HEK293T (cell line): ENCODE data around the gene PRKAA1.

Experiments
- ELF4 ChIP-seq: fragments of 450-650 bp; IDR thresholded peaks from 2 replicates; pipeline ENCODE4 v1.6.1; 2017; ENCODE audit warnings: antibody characterized with exemption
- SP1 ChIP-seq: fragments of 450-650 bp; IDR thresholded peaks from 2 replicates; pipeline ENCODE4 v1.6.1; 2017

DNA sequence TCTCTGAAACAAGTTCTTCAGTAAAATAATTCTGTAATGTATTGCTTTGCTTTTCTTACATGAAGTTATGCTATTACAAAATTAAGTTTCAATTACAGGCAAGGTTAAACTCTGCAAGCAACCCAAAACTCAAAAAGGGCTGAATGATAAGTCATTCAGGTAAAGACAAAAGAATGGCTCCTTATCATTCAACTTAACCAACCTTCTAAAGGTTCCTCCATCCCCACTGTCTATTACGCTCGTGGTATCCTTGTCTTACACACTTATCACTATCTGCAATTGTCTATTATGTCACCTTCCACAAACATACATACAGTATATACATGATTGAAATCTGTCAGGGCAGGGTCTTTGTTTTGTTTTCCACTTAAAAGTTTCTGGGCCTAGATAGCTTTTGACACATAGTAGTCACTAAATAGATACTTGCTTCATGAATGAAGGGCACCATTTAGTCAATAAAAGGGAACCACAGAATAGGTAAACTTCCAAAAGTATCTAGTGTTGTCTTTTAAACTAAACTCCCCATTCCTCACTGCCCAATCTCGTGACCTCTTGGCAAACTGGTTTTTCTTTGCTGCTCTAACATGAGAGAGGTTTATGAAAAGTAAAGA lies 30.0 kb upstream of the PRKAA1 start:
- TF ChIP-seq SP1 (no peak), ELF4 (0 out of 2 replicates have a peak, but pooled peaks have one; percentile 1)
